Astrocyte of the cerebellum (primary cell): Measurements from ENCODE around the gene PRSS27.

Experiments used
- DNase-seq: peaks from one replicate; pipeline ENCODE4 v3.0.0-alpha.2; 2011; ENCODE audit warnings: low read depth
- H3K4me3 ChIP-seq: 2 replicates; pipeline ENCODE4 v1.5.1; 2011; ENCODE audit warnings: mild to moderate bottlenecking, low read depth, low read length, moderate library complexity
- CTCF ChIP-seq: IDR thresholded peaks from 2 replicates; pipeline ENCODE4 v1.5.1; 2012; ENCODE audit warnings: low read length, low read depth, moderate library complexity, mild to moderate bottlenecking; ENCODE audit errors: missing control alignments
- in situ Hi-C: cut with HindIII; loops from 2 replicates; pipeline ENCODE4 v1.10.0; 2017; ENCODE audit warnings: low sequenced_read_pairs

Gene PRSS27

GRCh38 chr16:2706085-2706484 is 13.9 kb downstream of the PRSS27 start:
- in situ Hi-C loops: no loop called here
- no peak for TF ChIP-seq CTCF
- no peak for DNase-seq
- no peak overlapping the region for H3K4me3 ChIP-seq

GRCh38 chr16:2705351-2705750 is 14.7 kb downstream of the PRSS27 start:
- no peak for TF ChIP-seq CTCF
- no peak for DNase-seq
- no peak overlapping the region for H3K4me3 ChIP-seq
- in situ Hi-C loops: no loop called here

- TF ChIP-seq CTCF: no peak
- in situ Hi-C loops: no loop called here
- DNase-seq: no peak
- no peak overlapping the region for H3K4me3 ChIP-seq
These were observed 15.1 kb downstream of the PRSS27 start for GRCh38 chr16:2704983-2705275.

- TF ChIP-seq CTCF: no peak
- DNase-seq: no peak
- no peak overlapping the region for H3K4me3 ChIP-seq
- in situ Hi-C loops: no loop called here
These were observed 15.7 kb downstream of the PRSS27 start for GRCh38 chr16:2704166-2704982.

GRCh38 chr16:2702871-2703745 is 16.9 kb downstream of the PRSS27 start:
- no peak for DNase-seq
- in situ Hi-C loops: no loop called here
- TF ChIP-seq CTCF: no peak
- no peak overlapping the region for H3K4me3 ChIP-seq

GRCh38 chr16:2702438-2702825 is 17.6 kb downstream of the PRSS27 start:
- DNase-seq: no peak
- no peak overlapping the region for H3K4me3 ChIP-seq
- in situ Hi-C loops: no loop called here
- TF ChIP-seq CTCF: no peak
